WTC11 (cell line): ENCODE data around the gene MEIS2. TPM values are rescaled to one million over a fixed set of nuclear protein-coding genes. Genes with fewer than 3 reads are reported as not detected.

Experiments used
- ATAC-seq: fragments of 200-7000 bp; cut with Tn5 transposase; 2 replicates; pipeline ENCODE4 v1.10.0; 2021; ENCODE audit warnings: mild to moderate bottlenecking, moderate library complexity
- CTCF ChIA-PET: fragments of 300-600 bp; sonication (Branson Sonifier 250); formaldehyde crosslinking; loops from one replicate; lab custom pipeline; 2021; ENCODE audit warnings: antibody characterized with exemption; lab: Charles Lee
- POLR2A ChIA-PET: fragments of 350-600 bp; sonication (Branson Sonifier 250); formaldehyde crosslinking; loops from one replicate; lab custom pipeline; 2021; ENCODE audit warnings: antibody characterized with exemption; lab: Charles Lee
- DNase-seq: peaks from one replicate; pipeline ENCODE4 v3.0.0; 2021; ENCODE audit warnings: low spot score
- H3K27ac Mint-ChIP-seq: 2 replicates; pipeline ENCODE4 v1.8.0; 2021; ENCODE audit warnings: mixed read lengths
- H3K27me3 Mint-ChIP-seq: 2 replicates; pipeline ENCODE4 v1.8.0; 2021; ENCODE audit warnings: low read depth, mild to moderate bottlenecking, moderate library complexity, mixed read lengths
- H3K36me3 Mint-ChIP-seq: 2 replicates; pipeline ENCODE4 v1.8.0; 2021; ENCODE audit warnings: mixed read lengths
- H3K4me1 Mint-ChIP-seq: 2 replicates; pipeline ENCODE4 v1.8.0; 2022; ENCODE audit warnings: mixed read lengths
- H3K4me3 Mint-ChIP-seq: 2 replicates; pipeline ENCODE4 v1.8.0; 2021; ENCODE audit warnings: mild to moderate bottlenecking, moderate library complexity, mixed read lengths
- H3K9me3 Mint-ChIP-seq: 2 replicates; pipeline ENCODE4 v1.8.0; 2021; ENCODE audit warnings: mixed read lengths
- ATF1 ChIP-seq: sonication (generic); formaldehyde crosslinking; IDR thresholded peaks from 2 replicates; pipeline ENCODE4 v1.8.1; 2023; ENCODE audit warnings: mild to moderate bottlenecking, moderate library complexity, missing genetic modification reagents
- CBFB ChIP-seq: sonication (generic); formaldehyde crosslinking; IDR thresholded peaks from 2 replicates; pipeline ENCODE4 v1.8.1; 2022; ENCODE audit warnings: mild to moderate bottlenecking, low read depth, missing genetic modification reagents
- CREM ChIP-seq: sonication (generic); formaldehyde crosslinking; IDR thresholded peaks from 2 replicates; pipeline ENCODE4 v1.8.1; 2022; ENCODE audit warnings: mild to moderate bottlenecking, missing genetic modification reagents, moderate library complexity
- ELF4 ChIP-seq: sonication (generic); formaldehyde crosslinking; IDR thresholded peaks from 2 replicates; pipeline ENCODE4 v1.8.1; 2022; ENCODE audit warnings: low read depth, mild to moderate bottlenecking, moderate library complexity, missing genetic modification reagents
- EMX1 ChIP-seq: fragments of 250-450 bp; sonication (Bioruptor Pico); IDR thresholded peaks from 2 replicates; pipeline ENCODE4 v1.8.0; 2021; ENCODE audit warnings: mild to moderate bottlenecking
- MYBL2 ChIP-seq: sonication (generic); formaldehyde crosslinking; IDR thresholded peaks from 2 replicates; pipeline ENCODE4 v1.8.1; 2023; ENCODE audit warnings: mild to moderate bottlenecking, moderate library complexity, missing genetic modification reagents
- NFATC4 ChIP-seq: fragments of 250-450 bp; sonication (Bioruptor Pico); IDR thresholded peaks from 2 replicates; pipeline ENCODE4 v1.9.0; 2021; ENCODE audit warnings: mild to moderate bottlenecking
- RELA ChIP-seq: sonication (generic); formaldehyde crosslinking; IDR thresholded peaks from 2 replicates; pipeline ENCODE4 v1.8.1; 2022; ENCODE audit warnings: missing genetic modification reagents, mild to moderate bottlenecking, borderline replicate concordance
- SMAD4 ChIP-seq: sonication (generic); formaldehyde crosslinking; IDR thresholded peaks from 2 replicates; pipeline ENCODE4 v1.8.0; 2022; ENCODE audit warnings: mild to moderate bottlenecking, missing genetic modification reagents
- SP1 ChIP-seq: sonication (generic); formaldehyde crosslinking; conservative IDR thresholded peaks from 2 replicates; pipeline ENCODE4 v1.8.1; 2022; ENCODE audit warnings: missing genetic modification reagents
- ZBTB21 ChIP-seq: sonication (generic); formaldehyde crosslinking; IDR thresholded peaks from 2 replicates; pipeline ENCODE4 v1.8.1; 2023; ENCODE audit warnings: mild to moderate bottlenecking, missing genetic modification reagents, borderline replicate concordance
- ZNF423 ChIP-seq: fragments of 250-450 bp; sonication (Bioruptor Pico); IDR thresholded peaks from 2 replicates; pipeline ENCODE4 v2.1.2; 2022; ENCODE audit warnings: mild to moderate bottlenecking, moderate library complexity
- total RNA-seq: library from RNA; stranded (reverse); gene quantifications from 3 replicates; pipeline ENCODE4 v1.2.3, GENCODE V29; 2021
- TF ChIP-seq, protein P1 (sequence below): sonication (generic); formaldehyde crosslinking; IDR thresholded peaks from 2 replicates; pipeline ENCODE4 v1.8.0; 2022; ENCODE audit warnings: mild to moderate bottlenecking, missing genetic modification reagents
- TF ChIP-seq, protein P2 (sequence below): sonication (generic); formaldehyde crosslinking; IDR thresholded peaks from 2 replicates; pipeline ENCODE4 v1.8.1; 2022; ENCODE audit warnings: low read depth, missing genetic modification reagents, borderline replicate concordance
- TF ChIP-seq, protein P3 (sequence below): fragments of 200-600 bp; IDR thresholded peaks from 2 replicates; pipeline ENCODE4 v1.8.0; 2022; ENCODE audit warnings: antibody characterized with exemption
- TF ChIP-seq, protein P4 (sequence below): sonication (generic); formaldehyde crosslinking; IDR thresholded peaks from 2 replicates; pipeline ENCODE4 v1.8.1; 2022; ENCODE audit warnings: low read depth, mild to moderate bottlenecking, moderate library complexity, missing genetic modification reagents, borderline replicate concordance
- TF ChIP-seq, protein P5 (sequence below): sonication (generic); formaldehyde crosslinking; conservative IDR thresholded peaks from 2 replicates; pipeline ENCODE4 v1.8.1; 2022; ENCODE audit warnings: mild to moderate bottlenecking, missing genetic modification reagents
- TF ChIP-seq, protein P6 (sequence below): sonication (generic); formaldehyde crosslinking; IDR thresholded peaks from 2 replicates; pipeline ENCODE4 v1.8.1; 2022; ENCODE audit warnings: mild to moderate bottlenecking, moderate library complexity, missing genetic modification reagents
- TF ChIP-seq, protein P7 (sequence below): fragments of 250-450 bp; sonication (Bioruptor Pico); IDR thresholded peaks from 2 replicates; pipeline ENCODE4 v1.9.0; 2021; ENCODE audit warnings: mild to moderate bottlenecking
- TF ChIP-seq, protein P8 (sequence below): sonication (generic); formaldehyde crosslinking; IDR thresholded peaks from 2 replicates; pipeline ENCODE4 v1.8.0; 2022; ENCODE audit warnings: mild to moderate bottlenecking, missing genetic modification reagents

Gene MEIS2
- total RNA-seq, 1 experiment from 2014 or later = 0.57 TPM

DNA sequence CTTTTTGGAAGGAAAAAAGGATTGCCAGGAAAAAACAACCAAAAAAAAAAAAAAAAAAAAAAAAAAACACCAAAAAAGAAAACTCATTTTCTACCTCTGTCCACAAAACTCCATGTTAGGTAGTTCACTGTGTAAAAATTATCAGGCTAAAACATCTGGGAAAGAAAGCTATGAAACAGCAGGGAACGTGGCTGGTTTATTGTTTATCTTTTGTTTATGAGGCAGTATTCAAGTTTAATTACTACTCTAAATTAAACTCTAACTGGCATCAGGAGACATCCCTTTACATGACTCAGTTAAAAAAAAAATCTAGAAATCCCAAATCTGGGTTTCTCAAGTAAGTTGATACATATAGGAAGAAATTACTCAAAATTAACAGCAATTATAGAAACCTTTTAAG, 21.8 kb downstream of the MEIS2 start (continued):
- TF ChIP-seq, protein P1, sequence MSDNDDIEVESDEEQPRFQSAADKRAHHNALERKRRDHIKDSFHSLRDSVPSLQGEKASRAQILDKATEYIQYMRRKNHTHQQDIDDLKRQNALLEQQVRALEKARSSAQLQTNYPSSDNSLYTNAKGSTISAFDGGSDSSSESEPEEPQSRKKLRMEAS = no peak
- TF ChIP-seq, protein P2, sequence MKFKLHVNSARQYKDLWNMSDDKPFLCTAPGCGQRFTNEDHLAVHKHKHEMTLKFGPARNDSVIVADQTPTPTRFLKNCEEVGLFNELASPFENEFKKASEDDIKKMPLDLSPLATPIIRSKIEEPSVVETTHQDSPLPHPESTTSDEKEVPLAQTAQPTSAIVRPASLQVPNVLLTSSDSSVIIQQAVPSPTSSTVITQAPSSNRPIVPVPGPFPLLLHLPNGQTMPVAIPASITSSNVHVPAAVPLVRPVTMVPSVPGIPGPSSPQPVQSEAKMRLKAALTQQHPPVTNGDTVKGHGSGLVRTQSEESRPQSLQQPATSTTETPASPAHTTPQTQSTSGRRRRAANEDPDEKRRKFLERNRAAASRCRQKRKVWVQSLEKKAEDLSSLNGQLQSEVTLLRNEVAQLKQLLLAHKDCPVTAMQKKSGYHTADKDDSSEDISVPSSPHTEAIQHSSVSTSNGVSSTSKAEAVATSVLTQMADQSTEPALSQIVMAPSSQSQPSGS (CRISPR knock-in tag) = no peak

DNA sequence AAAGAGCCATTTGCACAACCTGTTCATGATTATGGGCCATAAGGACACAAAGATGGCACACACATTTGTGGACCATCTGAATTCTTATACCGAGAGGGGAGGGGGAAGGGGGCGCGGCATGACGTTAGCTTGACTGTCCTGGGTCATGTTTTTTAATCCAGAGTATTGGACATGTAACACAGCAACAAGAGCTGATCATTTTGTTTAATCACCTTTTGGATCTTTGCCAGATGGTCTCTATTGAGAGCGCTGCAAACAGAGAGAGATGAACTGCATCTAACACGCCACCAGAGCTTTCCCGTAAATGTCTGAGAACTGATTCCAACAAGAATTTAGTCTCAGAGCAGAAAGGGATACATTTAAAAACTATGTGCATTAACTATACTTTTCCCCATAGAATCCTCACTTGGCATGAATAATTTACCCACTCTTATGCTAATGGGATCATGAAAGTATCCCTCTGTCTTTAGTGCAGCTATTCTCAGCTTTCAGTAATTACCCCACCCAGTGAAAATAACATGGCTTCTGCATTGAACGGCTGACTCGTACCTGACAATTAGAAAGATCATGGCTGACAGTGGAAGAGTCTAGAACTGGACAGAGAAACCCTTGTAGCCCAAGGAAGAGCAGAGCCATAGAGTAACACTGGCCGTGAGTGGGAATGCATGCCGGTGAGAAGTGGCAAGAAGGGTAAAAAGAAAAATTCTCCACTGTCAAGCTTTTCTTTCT, 22.6 kb downstream of the MEIS2 start:
- TF ChIP-seq, protein P3, sequence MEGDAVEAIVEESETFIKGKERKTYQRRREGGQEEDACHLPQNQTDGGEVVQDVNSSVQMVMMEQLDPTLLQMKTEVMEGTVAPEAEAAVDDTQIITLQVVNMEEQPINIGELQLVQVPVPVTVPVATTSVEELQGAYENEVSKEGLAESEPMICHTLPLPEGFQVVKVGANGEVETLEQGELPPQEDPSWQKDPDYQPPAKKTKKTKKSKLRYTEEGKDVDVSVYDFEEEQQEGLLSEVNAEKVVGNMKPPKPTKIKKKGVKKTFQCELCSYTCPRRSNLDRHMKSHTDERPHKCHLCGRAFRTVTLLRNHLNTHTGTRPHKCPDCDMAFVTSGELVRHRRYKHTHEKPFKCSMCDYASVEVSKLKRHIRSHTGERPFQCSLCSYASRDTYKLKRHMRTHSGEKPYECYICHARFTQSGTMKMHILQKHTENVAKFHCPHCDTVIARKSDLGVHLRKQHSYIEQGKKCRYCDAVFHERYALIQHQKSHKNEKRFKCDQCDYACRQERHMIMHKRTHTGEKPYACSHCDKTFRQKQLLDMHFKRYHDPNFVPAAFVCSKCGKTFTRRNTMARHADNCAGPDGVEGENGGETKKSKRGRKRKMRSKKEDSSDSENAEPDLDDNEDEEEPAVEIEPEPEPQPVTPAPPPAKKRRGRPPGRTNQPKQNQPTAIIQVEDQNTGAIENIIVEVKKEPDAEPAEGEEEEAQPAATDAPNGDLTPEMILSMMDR = no peak
- TF ChIP-seq MYBL2 (CRISPR knock-in tag) (no peak), ZNF423 (CRISPR knock-in tag) (no peak), EMX1 (CRISPR knock-in tag) (no peak), SP1 (CRISPR knock-in tag) (no peak)
- TF ChIP-seq, protein P4, sequence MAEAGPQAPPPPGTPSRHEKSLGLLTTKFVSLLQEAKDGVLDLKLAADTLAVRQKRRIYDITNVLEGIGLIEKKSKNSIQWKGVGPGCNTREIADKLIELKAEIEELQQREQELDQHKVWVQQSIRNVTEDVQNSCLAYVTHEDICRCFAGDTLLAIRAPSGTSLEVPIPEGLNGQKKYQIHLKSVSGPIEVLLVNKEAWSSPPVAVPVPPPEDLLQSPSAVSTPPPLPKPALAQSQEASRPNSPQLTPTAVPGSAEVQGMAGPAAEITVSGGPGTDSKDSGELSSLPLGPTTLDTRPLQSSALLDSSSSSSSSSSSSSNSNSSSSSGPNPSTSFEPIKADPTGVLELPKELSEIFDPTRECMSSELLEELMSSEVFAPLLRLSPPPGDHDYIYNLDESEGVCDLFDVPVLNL = no peak
- TF ChIP-seq, protein P1 = no peak
- TF ChIP-seq, protein P5, sequence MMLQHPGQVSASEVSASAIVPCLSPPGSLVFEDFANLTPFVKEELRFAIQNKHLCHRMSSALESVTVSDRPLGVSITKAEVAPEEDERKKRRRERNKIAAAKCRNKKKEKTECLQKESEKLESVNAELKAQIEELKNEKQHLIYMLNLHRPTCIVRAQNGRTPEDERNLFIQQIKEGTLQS (CRISPR knock-in tag) = no peak
- Mint-ChIP-seq H3K4me1 (peaks cover 27% of the 10 kb centered on the region), H3K27me3 (no peaks in the 10 kb centered on the region), H3K27ac (no peak overlapping the region), H3K36me3 (no peaks in the 10 kb centered on the region), H3K4me3 (no peak overlapping the region), H3K9me3 (no peaks in the 10 kb centered on the region)
- CTCF ChIA-PET = no interaction called here
- DNase-seq = no peak
- POLR2A ChIA-PET = no interaction called here
- ATAC-seq = no peak

DNA sequence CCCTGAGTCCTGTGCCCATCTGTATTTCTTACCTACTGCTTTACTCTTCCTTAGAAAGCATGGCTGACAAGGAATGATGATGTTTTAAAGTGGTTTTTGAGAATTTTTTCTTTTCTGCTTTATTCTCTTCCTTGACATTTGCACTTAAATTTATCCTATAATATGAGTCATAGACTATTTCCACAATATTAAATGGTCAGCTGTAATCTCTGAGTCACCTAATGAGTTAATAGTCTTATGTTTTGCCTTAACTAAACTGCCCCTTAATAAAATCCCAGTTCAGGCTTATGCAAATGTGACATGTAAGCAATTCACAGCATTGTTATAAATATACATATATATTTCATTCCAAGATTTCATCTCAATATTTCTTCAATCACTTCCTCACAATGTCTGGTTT, 23.8 kb downstream of the MEIS2 start:
- Mint-ChIP-seq H3K36me3 (no peaks in the 10 kb centered on the region), H3K9me3 (no peaks in the 10 kb centered on the region), H3K4me3 (no peak overlapping the region), H3K4me1 (peaks cover 21% of the 10 kb centered on the region), H3K27me3 (no peaks in the 10 kb centered on the region), H3K27ac (no peak overlapping the region)
- DNase-seq = no peak
- ATAC-seq = no peak
- no peak for TF ChIP-seq SMAD4
- no peak for TF ChIP-seq NFATC4
- TF ChIP-seq ELF4 (CRISPR knock-in tag) = no peak
- no peak for TF ChIP-seq ZBTB21
- TF ChIP-seq SP1 (CRISPR knock-in tag) = no peak
- ChIA-PET CTCF (no interaction called here), POLR2A (no interaction called here)

DNA sequence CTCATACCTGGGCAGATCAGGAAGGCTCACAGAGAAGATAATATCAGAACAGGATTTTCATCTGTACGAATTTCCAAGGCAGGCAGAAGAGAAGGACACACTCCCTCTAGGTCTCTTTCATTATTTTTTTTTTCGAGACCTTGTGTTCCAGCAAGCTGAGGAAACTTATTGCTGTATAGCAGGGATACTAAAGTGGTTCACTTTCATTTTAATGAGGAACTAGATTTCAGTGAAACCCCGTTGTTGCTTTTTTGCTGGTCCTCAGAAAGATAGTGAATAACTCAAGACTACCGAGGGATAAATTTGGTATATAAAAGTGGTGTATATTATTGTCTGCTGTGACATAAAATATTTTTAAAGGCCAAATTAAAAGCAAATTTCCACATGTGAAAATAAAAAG, 24.6 kb downstream of the MEIS2 start:
- no peaks in the 10 kb centered on the region for H3K9me3 Mint-ChIP-seq
- ATAC-seq (no peak), DNase-seq (no peak)
- CTCF ChIA-PET = no interaction called here
- POLR2A ChIA-PET = no interaction called here
- no peak overlapping the region for H3K27ac Mint-ChIP-seq
- H3K36me3 Mint-ChIP-seq = no peaks in the 10 kb centered on the region
- H3K27me3 Mint-ChIP-seq = no peaks in the 10 kb centered on the region
- H3K4me1 Mint-ChIP-seq = peaks cover 21% of the 10 kb centered on the region
- no peak overlapping the region for H3K4me3 Mint-ChIP-seq
- no peak for TF ChIP-seq CBFB (CRISPR knock-in tag)
- TF ChIP-seq ATF1 (CRISPR knock-in tag) = no peak
- TF ChIP-seq, protein P6, sequence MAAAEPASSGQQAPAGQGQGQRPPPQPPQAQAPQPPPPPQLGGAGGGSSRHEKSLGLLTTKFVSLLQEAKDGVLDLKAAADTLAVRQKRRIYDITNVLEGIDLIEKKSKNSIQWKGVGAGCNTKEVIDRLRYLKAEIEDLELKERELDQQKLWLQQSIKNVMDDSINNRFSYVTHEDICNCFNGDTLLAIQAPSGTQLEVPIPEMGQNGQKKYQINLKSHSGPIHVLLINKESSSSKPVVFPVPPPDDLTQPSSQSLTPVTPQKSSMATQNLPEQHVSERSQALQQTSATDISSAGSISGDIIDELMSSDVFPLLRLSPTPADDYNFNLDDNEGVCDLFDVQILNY (CRISPR knock-in tag) = no peak
- TF ChIP-seq, protein P7, sequence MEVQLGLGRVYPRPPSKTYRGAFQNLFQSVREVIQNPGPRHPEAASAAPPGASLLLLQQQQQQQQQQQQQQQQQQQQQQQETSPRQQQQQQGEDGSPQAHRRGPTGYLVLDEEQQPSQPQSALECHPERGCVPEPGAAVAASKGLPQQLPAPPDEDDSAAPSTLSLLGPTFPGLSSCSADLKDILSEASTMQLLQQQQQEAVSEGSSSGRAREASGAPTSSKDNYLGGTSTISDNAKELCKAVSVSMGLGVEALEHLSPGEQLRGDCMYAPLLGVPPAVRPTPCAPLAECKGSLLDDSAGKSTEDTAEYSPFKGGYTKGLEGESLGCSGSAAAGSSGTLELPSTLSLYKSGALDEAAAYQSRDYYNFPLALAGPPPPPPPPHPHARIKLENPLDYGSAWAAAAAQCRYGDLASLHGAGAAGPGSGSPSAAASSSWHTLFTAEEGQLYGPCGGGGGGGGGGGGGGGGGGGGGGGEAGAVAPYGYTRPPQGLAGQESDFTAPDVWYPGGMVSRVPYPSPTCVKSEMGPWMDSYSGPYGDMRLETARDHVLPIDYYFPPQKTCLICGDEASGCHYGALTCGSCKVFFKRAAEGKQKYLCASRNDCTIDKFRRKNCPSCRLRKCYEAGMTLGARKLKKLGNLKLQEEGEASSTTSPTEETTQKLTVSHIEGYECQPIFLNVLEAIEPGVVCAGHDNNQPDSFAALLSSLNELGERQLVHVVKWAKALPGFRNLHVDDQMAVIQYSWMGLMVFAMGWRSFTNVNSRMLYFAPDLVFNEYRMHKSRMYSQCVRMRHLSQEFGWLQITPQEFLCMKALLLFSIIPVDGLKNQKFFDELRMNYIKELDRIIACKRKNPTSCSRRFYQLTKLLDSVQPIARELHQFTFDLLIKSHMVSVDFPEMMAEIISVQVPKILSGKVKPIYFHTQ (CRISPR knock-in tag) = no peak
- TF ChIP-seq RELA (CRISPR knock-in tag) = no peak
- TF ChIP-seq, protein P8, sequence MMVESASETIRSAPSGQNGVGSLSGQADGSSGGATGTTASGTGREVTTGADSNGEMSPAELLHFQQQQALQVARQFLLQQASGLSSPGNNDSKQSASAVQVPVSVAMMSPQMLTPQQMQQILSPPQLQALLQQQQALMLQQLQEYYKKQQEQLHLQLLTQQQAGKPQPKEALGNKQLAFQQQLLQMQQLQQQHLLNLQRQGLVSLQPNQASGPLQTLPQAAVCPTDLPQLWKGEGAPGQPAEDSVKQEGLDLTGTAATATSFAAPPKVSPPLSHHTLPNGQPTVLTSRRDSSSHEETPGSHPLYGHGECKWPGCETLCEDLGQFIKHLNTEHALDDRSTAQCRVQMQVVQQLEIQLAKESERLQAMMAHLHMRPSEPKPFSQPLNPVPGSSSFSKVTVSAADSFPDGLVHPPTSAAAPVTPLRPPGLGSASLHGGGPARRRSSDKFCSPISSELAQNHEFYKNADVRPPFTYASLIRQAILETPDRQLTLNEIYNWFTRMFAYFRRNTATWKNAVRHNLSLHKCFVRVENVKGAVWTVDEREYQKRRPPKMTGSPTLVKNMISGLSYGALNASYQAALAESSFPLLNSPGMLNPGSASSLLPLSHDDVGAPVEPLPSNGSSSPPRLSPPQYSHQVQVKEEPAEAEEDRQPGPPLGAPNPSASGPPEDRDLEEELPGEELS (CRISPR knock-in tag) = no peak
- no peak for TF ChIP-seq CREM (CRISPR knock-in tag)
